Activated naive CD4-positive, alpha-beta T cell treated with anti-CD3 and anti-CD28 coated beads, Interleukin-2, amount 50 U/mL, for 24 hours (primary cell): ENCODE data around the gene UGDH.
"Not testable (repeated sequence)": the region's sequence is repeated elsewhere in the genome, so short reads cannot be mapped to it uniquely, and the experiment has no call there.

Source experiments
- H3K27ac Mint-ChIP-seq: one replicate; pipeline ENCODE4 v1.8.0; 2021; ENCODE audit warnings: mild to moderate bottlenecking, mixed read lengths
- H3K27me3 Mint-ChIP-seq: one replicate; pipeline ENCODE4 v1.8.0; 2021; ENCODE audit warnings: mixed read lengths
- H3K36me3 Mint-ChIP-seq: one replicate; pipeline ENCODE4 v1.8.0; 2021; ENCODE audit warnings: mixed read lengths
- H3K4me1 Mint-ChIP-seq: one replicate; pipeline ENCODE4 v1.8.0; 2021; ENCODE audit warnings: mixed read lengths
- H3K4me3 Mint-ChIP-seq: one replicate; pipeline ENCODE4 v1.8.0; 2021; ENCODE audit warnings: mild to moderate bottlenecking, mixed read lengths
- H3K9me3 Mint-ChIP-seq: one replicate; pipeline ENCODE4 v1.8.0; 2021; ENCODE audit warnings: mixed read lengths

The UGDH gene

GRCh38 chr4:39484582-39485272, 42.5 kb downstream of the UGDH start:
- no peaks in the 10 kb centered on the region for H3K9me3 Mint-ChIP-seq
- H3K27me3 Mint-ChIP-seq = no peaks in the 10 kb centered on the region
- H3K4me3 Mint-ChIP-seq = no peak overlapping the region
- no peak overlapping the region for H3K27ac Mint-ChIP-seq
- H3K4me1 Mint-ChIP-seq = no peaks in the 10 kb centered on the region
- H3K36me3 Mint-ChIP-seq = no peaks in the 10 kb centered on the region

DNA sequence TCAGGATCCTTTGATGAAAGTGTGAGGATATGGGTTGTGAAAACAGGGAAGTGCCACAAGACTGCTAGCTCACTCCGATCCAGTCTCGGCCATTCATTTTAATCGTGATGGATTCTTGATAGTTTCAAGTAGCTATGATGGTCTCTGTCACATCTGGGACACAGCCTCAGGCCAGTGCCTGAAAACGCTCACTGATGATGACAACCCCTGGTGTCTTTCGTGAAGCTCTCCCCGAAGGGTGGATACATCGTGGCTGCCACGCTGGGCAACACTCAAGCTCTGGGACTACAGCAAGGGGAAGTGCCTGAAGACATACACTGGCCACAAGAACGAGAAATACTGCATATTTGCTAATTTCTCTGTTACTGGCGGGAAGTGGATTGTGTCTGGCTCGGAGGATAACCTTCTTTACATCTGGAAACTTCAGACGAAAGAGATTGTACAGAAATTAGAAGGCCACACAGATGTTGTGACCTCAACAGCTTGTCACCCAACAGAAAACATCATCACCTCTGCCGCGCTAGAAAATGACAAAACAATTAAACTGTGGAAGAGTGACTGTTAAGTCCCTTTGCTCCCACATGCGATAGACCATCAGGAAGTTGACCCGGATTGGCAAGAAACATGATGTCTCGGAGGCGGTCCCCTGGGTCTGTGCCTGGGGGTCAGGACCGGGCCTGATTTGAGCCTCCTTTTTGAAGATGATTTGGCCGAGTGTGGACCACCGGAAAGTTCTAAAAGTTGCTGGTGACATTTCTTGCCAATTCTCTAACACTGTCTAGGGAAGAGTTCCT, 46.1 kb downstream of the UGDH start:
- Mint-ChIP-seq H3K4me3 (no peak overlapping the region), H3K27me3 (no peaks in the 10 kb centered on the region)

DNA sequence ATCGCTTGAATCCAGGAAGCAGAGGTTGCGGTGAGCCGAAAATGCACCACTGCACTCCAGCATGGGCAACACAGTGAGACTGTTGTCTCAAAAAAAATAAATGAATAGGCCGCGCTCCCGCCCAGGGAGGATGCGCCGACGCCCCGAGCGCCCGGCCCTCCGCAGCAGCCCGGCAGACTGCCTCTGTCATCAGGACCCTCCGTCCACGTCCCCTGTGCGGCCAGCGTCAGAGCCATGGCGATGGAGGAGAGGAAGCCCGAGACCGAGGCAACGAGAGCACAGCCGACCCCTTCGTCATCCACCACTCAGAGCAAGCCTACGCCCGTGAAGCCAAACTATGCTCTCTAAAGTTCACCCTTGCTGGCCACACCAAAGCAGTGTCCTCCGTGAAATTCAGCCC, 47.0 kb downstream of the UGDH start:
- Mint-ChIP-seq H3K9me3 (no peaks in the 10 kb centered on the region), H3K27ac (no peak overlapping the region), H3K27me3 (no peaks in the 10 kb centered on the region), H3K4me1 (no peaks in the 10 kb centered on the region), H3K36me3 (peaks cover 2% of the 10 kb centered on the region), H3K4me3 (no peak overlapping the region)

More for the DNA sequence above, 46.1 kb downstream of the UGDH start:
- H3K36me3 Mint-ChIP-seq = peaks cover 1% of the 10 kb centered on the region
- H3K4me1 Mint-ChIP-seq = no peaks in the 10 kb centered on the region
- H3K9me3 Mint-ChIP-seq = no peaks in the 10 kb centered on the region
- H3K27ac Mint-ChIP-seq = no peak overlapping the region

- no peak overlapping the region for H3K4me3 Mint-ChIP-seq
Observed at GRCh38 chr4:39476187-39476895, 50.9 kb downstream of the UGDH start.

DNA sequence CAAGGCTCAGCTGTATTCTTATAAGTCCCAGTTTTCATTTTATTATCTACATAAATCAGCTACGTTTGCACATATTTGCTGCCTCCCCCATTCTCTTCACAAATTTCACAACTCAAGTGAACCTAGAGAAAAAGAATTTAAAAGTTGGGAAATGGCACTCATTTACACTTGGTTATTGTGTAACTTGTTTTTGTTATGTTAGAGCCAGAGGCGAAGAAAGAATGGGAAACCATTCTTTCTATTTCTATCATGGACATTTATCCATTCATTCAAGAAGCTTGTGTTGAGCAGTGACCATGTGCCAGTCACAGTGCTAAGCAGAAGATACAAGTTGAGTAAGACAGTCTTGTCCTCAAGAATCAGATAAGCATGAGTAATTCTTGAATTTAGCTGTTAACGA, 54.8 kb downstream of the UGDH start:
- Mint-ChIP-seq H3K4me1 (peaks cover 8% of the 10 kb centered on the region), H3K27ac (no peak overlapping the region), H3K36me3 (peaks cover 11% of the 10 kb centered on the region)

More at GRCh38 chr4:39476187-39476895, 50.9 kb downstream of the UGDH start:
- Mint-ChIP-seq H3K27me3 (no peaks in the 10 kb centered on the region), H3K4me1 (no peaks in the 10 kb centered on the region), H3K27ac (no peak overlapping the region), H3K9me3 (no peaks in the 10 kb centered on the region), H3K36me3 (peaks cover 8% of the 10 kb centered on the region)

GRCh38 chr4:39470402-39470801, 56.8 kb downstream of the UGDH start:
- H3K4me3 Mint-ChIP-seq = no peak overlapping the region
- H3K9me3 Mint-ChIP-seq = no peaks in the 10 kb centered on the region
- peaks cover 8% of the 10 kb centered on the region for H3K4me1 Mint-ChIP-seq
- H3K27me3 Mint-ChIP-seq = no peaks in the 10 kb centered on the region
- peaks cover 9% of the 10 kb centered on the region for H3K36me3 Mint-ChIP-seq
- H3K27ac Mint-ChIP-seq = no peak overlapping the region

More for the DNA sequence above, 54.8 kb downstream of the UGDH start:
- H3K27me3 Mint-ChIP-seq = no peaks in the 10 kb centered on the region
- no peak overlapping the region for H3K4me3 Mint-ChIP-seq
- no peaks in the 10 kb centered on the region for H3K9me3 Mint-ChIP-seq

DNA sequence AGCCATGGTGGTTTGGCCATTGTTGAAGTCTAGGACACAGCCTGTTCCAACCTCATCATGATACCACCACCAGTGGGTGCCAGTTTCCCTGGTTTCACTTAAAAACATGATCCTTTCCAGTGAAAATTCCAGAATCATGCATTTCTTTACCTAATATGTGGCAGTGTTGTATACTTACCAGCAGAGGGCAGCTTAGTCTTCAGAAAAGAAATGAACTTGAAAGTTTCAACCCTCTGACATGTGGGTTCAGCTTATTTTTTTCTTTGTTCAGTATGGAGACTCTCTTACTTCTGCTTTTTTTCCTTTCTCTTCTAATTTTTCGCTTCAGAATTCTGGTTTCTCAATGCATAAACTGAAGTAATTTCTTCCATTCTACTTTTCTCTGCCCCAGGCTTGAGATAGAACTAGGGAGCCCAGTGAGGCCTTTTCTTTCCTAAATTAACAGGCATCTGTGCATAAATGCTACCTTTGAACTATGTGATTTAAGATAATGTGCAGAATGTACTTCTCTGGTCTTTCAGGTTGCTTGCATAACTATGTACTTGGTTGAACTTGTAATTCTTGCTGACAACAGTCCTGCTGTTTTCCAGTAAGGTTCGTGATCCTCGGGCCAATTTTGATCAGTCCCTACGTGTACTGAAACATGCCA, 57.7 kb downstream of the UGDH start:
- Mint-ChIP-seq H3K4me3 (no peak overlapping the region), H3K27me3 (no peaks in the 10 kb centered on the region), H3K9me3 (no peaks in the 10 kb centered on the region), H3K4me1 (peaks cover 11% of the 10 kb centered on the region), H3K27ac (no peak overlapping the region), H3K36me3 (peaks cover 9% of the 10 kb centered on the region)

DNA sequence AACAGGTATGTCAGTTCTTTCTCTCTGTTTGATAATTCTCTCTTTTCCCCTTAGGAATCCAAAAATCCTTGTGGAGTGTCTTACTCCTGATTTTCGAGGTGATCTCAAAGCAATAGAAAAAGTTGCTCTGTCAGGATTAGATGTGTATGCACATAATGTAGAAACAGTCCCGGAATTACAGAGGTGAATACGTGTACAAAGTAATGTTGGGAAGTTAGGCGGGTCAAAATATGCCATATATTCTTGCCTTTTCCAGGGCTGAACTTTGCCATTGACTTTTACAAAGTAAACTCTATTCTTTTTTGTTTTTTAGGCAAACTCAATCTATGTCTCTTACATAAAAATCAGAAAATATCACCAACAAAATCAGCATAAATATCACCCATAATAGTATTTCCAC, 59.8 kb downstream of the UGDH start:
- Mint-ChIP-seq H3K9me3 (no peaks in the 10 kb centered on the region), H3K4me1 (peaks cover 11% of the 10 kb centered on the region), H3K4me3 (no peak overlapping the region), H3K27ac (no peak overlapping the region), H3K27me3 (no peaks in the 10 kb centered on the region), H3K36me3 (peaks cover 12% of the 10 kb centered on the region)

GRCh38 chr4:39466747-39467146, 60.5 kb downstream of the UGDH start:
- Mint-ChIP-seq H3K4me1 (peaks cover 11% of the 10 kb centered on the region), H3K27me3 (no peaks in the 10 kb centered on the region), H3K9me3 (no peaks in the 10 kb centered on the region), H3K36me3 (peaks cover 8% of the 10 kb centered on the region), H3K27ac (no peak overlapping the region), H3K4me3 (no peak overlapping the region)

DNA sequence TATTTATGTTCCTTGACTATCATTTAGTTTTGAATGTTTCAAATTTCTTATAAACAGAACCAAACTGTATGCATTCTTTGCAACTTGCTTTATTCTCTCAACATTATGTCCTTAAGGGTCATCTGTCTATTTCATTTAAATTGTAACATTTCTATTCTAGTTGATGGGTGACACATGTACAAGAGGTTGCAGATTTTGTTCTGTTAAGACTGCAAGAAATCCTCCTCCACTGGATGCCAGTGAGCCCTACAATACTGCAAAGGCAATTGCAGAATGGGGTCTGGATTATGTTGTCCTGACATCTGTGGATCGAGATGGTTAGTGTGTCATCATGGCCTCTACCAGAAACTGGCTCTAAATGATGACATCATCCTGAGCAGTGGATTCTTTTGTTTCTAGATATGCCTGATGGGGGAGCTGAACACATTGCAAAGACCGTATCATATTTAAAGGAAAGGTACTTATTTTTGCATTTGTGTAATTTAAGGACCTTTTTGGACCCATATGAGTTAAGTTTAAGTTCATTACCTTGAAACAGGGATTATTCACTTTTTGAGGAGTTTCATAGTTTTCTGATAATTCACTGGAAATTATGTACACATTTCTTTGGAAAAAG, 62.2 kb downstream of the UGDH start:
- Mint-ChIP-seq H3K27me3 (no peaks in the 10 kb centered on the region), H3K36me3 (peaks cover 8% of the 10 kb centered on the region), H3K4me1 (peaks cover 20% of the 10 kb centered on the region), H3K9me3 (no peaks in the 10 kb centered on the region), H3K27ac (peak overlapping the region; percentile 3), H3K4me3 (no peak overlapping the region)

- H3K27ac Mint-ChIP-seq = peak within 1 kb of the TSS; percentile 99
Observed at GRCh38 chr4:39458505-39459300, 68.5 kb downstream of the UGDH start, which contains the start of the genes LIAS and RPL9. LIAS (plus strand) TSS chr4:39459056; CDS start chr4:39459118, 62 bp downstream. RPL9 (minus strand) TSS chr4:39458922; CDS start chr4:39458439, 483 bp downstream.

DNA sequence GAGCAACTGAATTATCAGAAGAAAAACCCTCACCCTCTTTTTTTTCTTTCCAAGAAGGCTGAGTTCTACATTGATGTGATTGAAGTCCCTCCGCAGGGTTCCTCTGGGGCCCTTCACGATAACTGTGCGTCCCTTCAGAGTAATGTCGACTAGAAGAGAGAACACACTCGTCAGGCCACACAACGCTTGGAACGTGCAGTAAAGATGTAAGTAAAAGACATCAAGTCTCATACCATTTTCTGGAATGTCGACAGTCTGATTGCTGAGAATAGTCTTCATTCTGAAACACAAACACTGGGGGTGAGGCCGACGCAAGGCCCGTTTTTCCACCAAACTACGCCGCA, 69.1 kb downstream of the UGDH start:
- Mint-ChIP-seq H3K36me3 (peaks cover 38% of the 10 kb centered on the region), H3K27ac (peak overlapping the region; percentile 99), H3K4me1 (peaks cover 30% of the 10 kb centered on the region), H3K4me3 (peak overlapping the region; percentile 96)
- H3K27me3 Mint-ChIP-seq, H3K9me3 Mint-ChIP-seq: not testable (repeated sequence)

More at GRCh38 chr4:39458505-39459300, 68.5 kb downstream of the UGDH start, which contains the start of the genes LIAS and RPL9:
- Mint-ChIP-seq H3K36me3 (peaks cover 38% of the 10 kb centered on the region), H3K9me3 (no peaks in the 10 kb centered on the region), H3K27me3 (no peaks in the 10 kb centered on the region), H3K4me1 (peaks cover 26% of the 10 kb centered on the region), H3K4me3 (peak within 1 kb of the TSS; percentile 96)

DNA sequence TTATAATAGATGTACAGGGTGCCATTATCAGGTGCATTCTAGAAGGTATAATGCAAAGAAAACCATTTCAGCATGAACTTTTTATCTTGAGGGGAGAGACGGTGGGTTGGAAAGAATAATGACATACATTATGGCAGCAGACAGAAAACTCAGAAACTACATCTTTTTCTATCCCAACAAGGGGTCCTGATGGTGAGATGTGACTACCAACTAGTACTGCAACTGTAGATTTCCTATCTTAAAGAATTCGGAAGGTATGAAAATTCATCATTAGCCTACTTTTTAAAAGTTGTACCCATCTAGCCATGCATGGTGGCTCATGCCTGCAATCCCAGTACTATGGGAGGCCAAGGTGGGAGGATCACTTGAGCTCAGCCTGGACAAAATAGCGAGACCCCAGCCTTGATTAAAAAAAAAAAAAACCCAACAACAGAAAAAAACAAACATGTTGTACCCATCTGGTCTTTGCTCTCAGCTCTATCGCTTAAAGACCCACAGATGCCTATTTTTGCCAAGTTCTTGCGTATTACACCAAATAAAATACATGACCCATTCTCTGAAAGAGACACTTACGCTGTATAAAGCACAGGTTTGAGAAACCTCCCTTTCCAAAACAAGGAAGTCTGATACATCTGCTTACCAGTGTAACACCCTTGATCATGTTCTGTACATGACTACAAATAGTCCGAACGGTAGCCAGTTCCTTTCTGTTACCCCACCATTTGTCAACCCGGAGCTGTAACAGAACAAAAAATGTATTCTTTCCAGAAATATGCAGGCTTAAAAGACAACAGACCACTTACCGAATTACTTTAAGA, 70.1 kb downstream of the UGDH start:
- H3K36me3 Mint-ChIP-seq = peaks cover 43% of the 10 kb centered on the region

GRCh38 chr4:39455486-39455885, 71.8 kb downstream of the UGDH start:
- Mint-ChIP-seq H3K4me1 (peaks cover 39% of the 10 kb centered on the region), H3K9me3 (no peaks in the 10 kb centered on the region), H3K27me3 (no peaks in the 10 kb centered on the region), H3K36me3 (peaks cover 52% of the 10 kb centered on the region), H3K27ac (peak overlapping the region; percentile 82), H3K4me3 (peak overlapping the region; percentile 96)

More for the DNA sequence above, 70.1 kb downstream of the UGDH start:
- Mint-ChIP-seq H3K27ac (peak overlapping the region; percentile 63), H3K4me3 (peak overlapping the region; percentile 96), H3K4me1 (peaks cover 38% of the 10 kb centered on the region), H3K27me3 (no peaks in the 10 kb centered on the region), H3K9me3 (no peaks in the 10 kb centered on the region)
